Activated CD4-positive, alpha-beta memory T cell treated with anti-CD3 and anti-CD28 coated beads for 36 hours (primary cell): ENCODE results near the gene TATDN2. TPM values are rescaled to one million over a fixed set of nuclear protein-coding genes. Genes with fewer than 3 reads are reported as not detected.
A peak's percentile ranks its signal among the peaks of the same experiment; 100 is the strongest.

Experiments
- CTCF ChIA-PET: fragments of 350-600 bp; sonication (Branson Sonifier 250); formaldehyde crosslinking; loops from one replicate; lab custom pipeline; 2021; ENCODE audit warnings: antibody characterized with exemption, inconsistent platforms; lab: Charles Lee
- POLR2A ChIA-PET: fragments of 350-600 bp; sonication (Branson Sonifier 250); formaldehyde crosslinking; loops from one replicate; lab custom pipeline; 2021; ENCODE audit warnings: antibody characterized with exemption; lab: Charles Lee
- DNase-seq: peaks from one replicate; pipeline ENCODE4 v3.0.0-alpha.2; 2020
- H3K27ac Mint-ChIP-seq: one replicate; pipeline ENCODE4 v1.8.0; 2021; ENCODE audit warnings: mixed read lengths
- H3K27me3 Mint-ChIP-seq: one replicate; pipeline ENCODE4 v1.8.0; 2021; ENCODE audit warnings: mixed read lengths
- H3K36me3 Mint-ChIP-seq: one replicate; pipeline ENCODE4 v1.8.0; 2021; ENCODE audit warnings: mixed read lengths
- H3K4me1 Mint-ChIP-seq: one replicate; pipeline ENCODE4 v1.8.0; 2021; ENCODE audit warnings: low read depth, mixed read lengths
- H3K4me3 Mint-ChIP-seq: one replicate; pipeline ENCODE4 v1.8.0; 2021; ENCODE audit warnings: mild to moderate bottlenecking, mixed read lengths
- H3K9me3 Mint-ChIP-seq: one replicate; pipeline ENCODE4 v1.8.0; 2021; ENCODE audit warnings: mixed read lengths
- intact Hi-C: fragments of 100-400 bp; cut with micrococcal nuclease; formaldehyde crosslinking; loops from one replicate; pipeline ENCODE4 v1.15.1; 2023
- total RNA-seq, 2 experiments: library from RNA; stranded (reverse); gene quantifications; one replicate each; pipeline ENCODE4 v1.2.3, GENCODE V29; 2021

The TATDN2 gene
- total RNA-seq, 2 experiments from 2014 or later = 36.9 to 39.4 TPM

- H3K36me3 Mint-ChIP-seq = peaks cover 19% of the 10 kb centered on the region
- peak; percentile 55 for DNase-seq
- ChIA-PET POLR2A (interaction anchor here (0.9 kb wide), 1 partner anchor 10 kb away, joined by 3 read pairs; the partner anchor contains the start of gene TATDN2), CTCF (interaction anchor here (0.9 to 1.6 kb wide), 2 partner anchors 9 to 44 kb away, joined by 3 to 4 read pairs; partner anchors contain the start of gene TATDN2)
- peaks cover 50% of the 10 kb centered on the region for H3K4me1 Mint-ChIP-seq
- intact Hi-C loops = no loop called here
- H3K4me3 Mint-ChIP-seq = no peak overlapping the region
- no peaks in the 10 kb centered on the region for H3K9me3 Mint-ChIP-seq
- H3K27ac Mint-ChIP-seq = peak overlapping the region; percentile 59
- no peaks in the 10 kb centered on the region for H3K27me3 Mint-ChIP-seq
These were observed 9.7 kb upstream of the TATDN2 start for GRCh38 chr3:10238345-10239183.

GRCh38 chr3:10240799-10241198 lies 7.5 kb upstream of the TATDN2 start:
- Mint-ChIP-seq H3K27me3 (no peaks in the 10 kb centered on the region), H3K27ac (peak overlapping the region; percentile 97), H3K4me1 (peaks cover 64% of the 10 kb centered on the region), H3K36me3 (peaks cover 33% of the 10 kb centered on the region), H3K4me3 (no peak overlapping the region), H3K9me3 (peaks cover 20% of the 10 kb centered on the region)
- CTCF ChIA-PET = no interaction called here
- no peak for DNase-seq
- intact Hi-C loops = loop anchor here (10.0 kb wide), 2 partner anchors 216 to 506 kb away; partner anchors contain the start of genes BRPF1 and FANCD2
- POLR2A ChIA-PET = interaction anchor here (0.6 to 1.3 kb wide), 2 partner anchors 42 to 99 kb away, joined by 3 read pairs; partner anchors contain the start of gene VHL

- Mint-ChIP-seq H3K4me3 (peak overlapping the region; percentile 36), H3K27me3 (no peaks in the 10 kb centered on the region), H3K4me1 (peaks cover 66% of the 10 kb centered on the region), H3K27ac (peak overlapping the region; percentile 97), H3K9me3 (peaks cover 24% of the 10 kb centered on the region), H3K36me3 (peaks cover 30% of the 10 kb centered on the region)
- ChIA-PET POLR2A (interaction anchor here (0.7 to 1.8 kb wide), 8 partner anchors 12 to 101 kb away, joined by 3 to 15 read pairs (median 4); partner anchors contain the start of gene VHL), CTCF (interaction anchor here (0.7 to 2.1 kb wide), 4 partner anchors 9 to 171 kb away, joined by 3 to 9 read pairs (median 3); no protein-coding TSS in a partner anchor)
- intact Hi-C loops = loop anchor here (1.0 to 10.0 kb wide), 3 partner anchors 14 to 508 kb away; partner anchors contain the start of genes BRPF1 and FANCD2
- peak; percentile 91 for DNase-seq
These were observed 5.8 kb upstream of the TATDN2 start for GRCh38 chr3:10242182-10243065.

- intact Hi-C loops = loop anchor here (10.0 kb wide), 2 partner anchors 219 to 509 kb away; partner anchors contain the start of genes BRPF1 and FANCD2
- Mint-ChIP-seq H3K4me1 (peaks cover 59% of the 10 kb centered on the region), H3K4me3 (no peak overlapping the region)
These were observed 4.2 kb upstream of the TATDN2 start for GRCh38 chr3:10244009-10244408.

GRCh38 chr3:10245081-10245712 lies 3.1 kb upstream of the TATDN2 start:
- H3K27ac Mint-ChIP-seq = no peak overlapping the region
- CTCF ChIA-PET = no interaction called here
- no peak for DNase-seq
- peaks cover 30% of the 10 kb centered on the region for H3K9me3 Mint-ChIP-seq
- peaks cover 41% of the 10 kb centered on the region for H3K36me3 Mint-ChIP-seq
- H3K27me3 Mint-ChIP-seq = no peaks in the 10 kb centered on the region
- no peak overlapping the region for H3K4me3 Mint-ChIP-seq
- POLR2A ChIA-PET = no interaction called here
- intact Hi-C loops = loop anchor here (5.0 to 10.0 kb wide), 3 partner anchors 220 to 510 kb away; partner anchors contain the start of genes BRPF1, CRELD1 and FANCD2
- H3K4me1 Mint-ChIP-seq = peaks cover 63% of the 10 kb centered on the region

More at GRCh38 chr3:10244009-10244408, 4.2 kb upstream of the TATDN2 start:
- ChIA-PET POLR2A (no interaction called here), CTCF (interaction anchor here (0.7 kb wide), 1 partner anchor 15 kb away, joined by 4 read pairs; no protein-coding TSS in a partner anchor)
- peaks cover 34% of the 10 kb centered on the region for H3K36me3 Mint-ChIP-seq
- no peak for DNase-seq
- no peaks in the 10 kb centered on the region for H3K27me3 Mint-ChIP-seq
- H3K27ac Mint-ChIP-seq = peak overlapping the region; percentile 74
- peaks cover 30% of the 10 kb centered on the region for H3K9me3 Mint-ChIP-seq

- Mint-ChIP-seq H3K27ac (peak overlapping the region; percentile 95), H3K36me3 (peaks cover 54% of the 10 kb centered on the region), H3K4me1 (peaks cover 61% of the 10 kb centered on the region), H3K4me3 (peak overlapping the region; percentile 73), H3K27me3 (no peaks in the 10 kb centered on the region), H3K9me3 (peaks cover 30% of the 10 kb centered on the region)
- ChIA-PET CTCF (interaction anchor here (0.9 to 1.4 kb wide), 6 partner anchors 9 to 133 kb away, joined by 3 to 5 read pairs (median 3); partner anchors contain the start of gene BRK1), POLR2A (interaction anchor here (0.5 to 2.0 kb wide), 12 partner anchors 13 to 1518 kb away, joined by 3 to 14 read pairs (median 3); partner anchors contain the start of genes ARPC4 and BRK1)
- no peak for DNase-seq
- intact Hi-C loops = loop anchor here (1.0 to 10.0 kb wide), 10 partner anchors 19 to 851 kb away; partner anchors contain the start of genes BRK1, BRPF1, CRELD1 and FANCD2
These were observed 528 bp upstream of the TATDN2 start for GRCh38 chr3:10247679-10248183.

GRCh38 chr3:10248984-10249748 lies 907 bp downstream of the TATDN2 start:
- H3K4me3 Mint-ChIP-seq = peak overlapping the region; percentile 97
- peak; percentile 79 for DNase-seq
- peak overlapping the region; percentile 98 for H3K27ac Mint-ChIP-seq
- H3K4me1 Mint-ChIP-seq = peaks cover 62% of the 10 kb centered on the region
- H3K36me3 Mint-ChIP-seq = peaks cover 59% of the 10 kb centered on the region
- intact Hi-C loops = loop anchor here (1.0 to 10.0 kb wide), 10 partner anchors 21 to 852 kb away; partner anchors contain the start of genes BRK1, BRPF1, CRELD1 and FANCD2
- ChIA-PET POLR2A (interaction anchor here (0.7 to 2.0 kb wide), 9 partner anchors 10 to 238 kb away, joined by 3 to 14 read pairs (median 4); partner anchors contain the start of genes BRK1 and VHL), CTCF (interaction anchor here (0.9 to 1.6 kb wide), 4 partner anchors 14 to 134 kb away, joined by 3 to 5 read pairs (median 4); partner anchors contain the start of gene BRK1)
- H3K9me3 Mint-ChIP-seq = peaks cover 26% of the 10 kb centered on the region
- H3K27me3 Mint-ChIP-seq = no peaks in the 10 kb centered on the region

GRCh38 chr3:10249833-10250232 lies 1.6 kb downstream of the TATDN2 start:
- peak overlapping the region; percentile 98 for H3K27ac Mint-ChIP-seq
- POLR2A ChIA-PET = interaction anchor here (0.7 to 1.8 kb wide), 5 partner anchors 13 to 238 kb away, joined by 3 to 8 read pairs (median 4); partner anchors contain the start of gene VHL

GRCh38 chr3:10251006-10251405 lies 2.7 kb downstream of the TATDN2 start:
- no peak for DNase-seq
- peaks cover 10% of the 10 kb centered on the region for H3K9me3 Mint-ChIP-seq
- intact Hi-C loops = no loop called here
- ChIA-PET CTCF (interaction anchor here (1.8 kb wide), 1 partner anchor 13 kb away, joined by 9 read pairs; no protein-coding TSS in a partner anchor), POLR2A (no interaction called here)
- H3K27me3 Mint-ChIP-seq = no peaks in the 10 kb centered on the region
- H3K36me3 Mint-ChIP-seq = peaks cover 58% of the 10 kb centered on the region
- peak overlapping the region; percentile 98 for H3K27ac Mint-ChIP-seq
- peak overlapping the region; percentile 97 for H3K4me3 Mint-ChIP-seq
- peaks cover 68% of the 10 kb centered on the region for H3K4me1 Mint-ChIP-seq

More at GRCh38 chr3:10249833-10250232, 1.6 kb downstream of the TATDN2 start:
- intact Hi-C loops = loop anchor here (1.0 to 10.0 kb wide), 10 partner anchors 14 to 853 kb away; partner anchors contain the start of genes BRK1, BRPF1, CRELD1 and FANCD2
- H3K36me3 Mint-ChIP-seq = peaks cover 60% of the 10 kb centered on the region
- CTCF ChIA-PET = interaction anchor here (0.9 to 1.8 kb wide), 2 partner anchors 14 to 19 kb away, joined by 3 to 9 read pairs; no protein-coding TSS in a partner anchor
- no peak for DNase-seq
- H3K9me3 Mint-ChIP-seq = peaks cover 20% of the 10 kb centered on the region
- no peaks in the 10 kb centered on the region for H3K27me3 Mint-ChIP-seq
- H3K4me3 Mint-ChIP-seq = peak overlapping the region; percentile 97
- peaks cover 63% of the 10 kb centered on the region for H3K4me1 Mint-ChIP-seq
